WTC11 (cell line): Measurements from ENCODE around the gene MUC6.

ENCODE experiments used
- ATF6 ChIP-seq: sonication (generic); formaldehyde crosslinking; IDR thresholded peaks from 2 replicates; pipeline ENCODE4 v1.8.1; 2023; ENCODE audit warnings: mild to moderate bottlenecking, missing genetic modification reagents
- CTCF ChIP-seq: fragments of 200-600 bp; IDR thresholded peaks from 2 replicates; pipeline ENCODE4 v1.8.0; 2022; ENCODE audit warnings: antibody characterized with exemption
- SMAD3 ChIP-seq: sonication (generic); formaldehyde crosslinking; IDR thresholded peaks from 2 replicates; pipeline ENCODE4 v1.8.0; 2022; ENCODE audit warnings: missing genetic modification reagents, mild to moderate bottlenecking, borderline replicate concordance
- TCF7 ChIP-seq: sonication (generic); formaldehyde crosslinking; IDR thresholded peaks from 2 replicates; pipeline ENCODE4 v1.8.0; 2022; ENCODE audit warnings: mild to moderate bottlenecking, low read depth, missing genetic modification reagents, moderate library complexity
- ZNF121 ChIP-seq: sonication (generic); formaldehyde crosslinking; IDR thresholded peaks from 2 replicates; pipeline ENCODE4 v1.8.0; 2023; ENCODE audit warnings: missing genetic modification reagents
- ZNF532 ChIP-seq: fragments of 250-450 bp; sonication (Bioruptor Pico); IDR thresholded peaks from 2 replicates; pipeline ENCODE4 v1.9.0; 2021; ENCODE audit warnings: mild to moderate bottlenecking, borderline replicate concordance

GRCh38 chr11:969651-970205 lies 66.8 kb downstream of the MUC6 start:
- TF ChIP-seq CTCF (no peak), ZNF121 (CRISPR knock-in tag) (no peak), TCF7 (no peak), ZNF532 (CRISPR knock-in tag) (no peak), SMAD3 (CRISPR knock-in tag) (no peak), ATF6 (CRISPR knock-in tag) (no peak)
